Testis (tissue), 3 donors: Measurements from ENCODE around the gene SLC25A6. TPM values are rescaled to one million over a fixed set of nuclear protein-coding genes. Genes with fewer than 3 reads are reported as not detected.

ENCODE experiments used
- DNase-seq: peaks from one replicate; pipeline ENCODE4 v3.0.0-alpha.2; 2019
- H3K27ac ChIP-seq, 2 donors: fragments of 200-600 bp; sonication (generic); one replicate each; pipeline ENCODE4 v1.5.1; 2019
- H3K27me3 ChIP-seq: fragments of 200-600 bp; sonication (generic); one replicate; pipeline ENCODE4 v1.5.1; 2019
- H3K36me3 ChIP-seq: fragments of 200-600 bp; sonication (generic); one replicate; pipeline ENCODE4 v1.5.1; 2017; ENCODE audit warnings: low read depth; ENCODE audit errors: missing control alignments
- H3K4me1 ChIP-seq: fragments of 200-600 bp; sonication (generic); one replicate; pipeline ENCODE4 v1.5.1; 2019
- H3K4me3 ChIP-seq, 2 donors: fragments of 200-600 bp; sonication (generic); one replicate each; pipeline ENCODE4 v1.5.1; 2017 to 2019
- H3K9me3 ChIP-seq: fragments of 200-600 bp; sonication (generic); one replicate; pipeline ENCODE4 v1.5.1; 2017
- CTCF ChIP-seq, 3 experiments: fragments of 450-650 bp in 2 of 3; fragments of 200-600 bp in 1 of 3; sonication (generic) in 1 of 3; IDR thresholded peaks; one replicate each; pipeline ENCODE4 v1.5.1; 2016 to 2019; ENCODE audit warnings: antibody characterized with exemption in 3 of 3, mild to moderate bottlenecking in 2 of 3, moderate library complexity in 1 of 3
- POLR2A ChIP-seq: fragments of 450-650 bp; IDR thresholded peaks from one replicate; pipeline ENCODE4 v1.6.1; 2017; ENCODE audit warnings: antibody characterized with exemption, mild to moderate bottlenecking, moderate library complexity
- WGBS, 2 donors: methylation state at CpG; one replicate each; pipeline ENCODE4 v1.1.5; 2018; 5-methylcytosine and 5-hydroxymethylcytosine counted together
- intact Hi-C: fragments of 100-400 bp; cut with DNase I; formaldehyde crosslinking; loops from one replicate; pipeline ENCODE4 v1.15.1; 2023; ENCODE audit warnings: low total_unique reads
- polyA plus RNA-seq: library from polyadenylated mRNA; stranded (reverse); fragments of 350-450 nt; fragmentation: Illumina TruSeq; extraction: RNeasy Lipid Tissue Mini Kit (QIAGEN cat#74804); gene quantifications from one replicate; pipeline ENCODE4 v1.2.3, GENCODE V29; 2014; ENCODE audit warnings: low read depth, low replicate concordance; ENCODE audit not compliant: insufficient read depth
- total RNA-seq, 2 donors: library from RNA; depleted of rRNA; stranded (reverse); fragments of >200 nt; gene quantifications; one replicate each; pipeline ENCODE4 v1.2.3, GENCODE V29; 2016

Gene SLC25A6
- total and polyA plus RNA-seq, 3 donors from 2014 or later, result 157 to 293 (median 171) TPM

- intact Hi-C loops, result no loop called here
Measured at GRCh38 chrX:1420371-1420770, 28.5 kb upstream of the SLC25A6 start.

GRCh38 chrX:1419545-1420355 lies 27.8 kb upstream of the SLC25A6 start:
- WGBS, 2 donors, result 88 to 89% methylated on average over 19 of the region's 19 CpGs

More at GRCh38 chrX:1420371-1420770, 28.5 kb upstream of the SLC25A6 start:
- no peak overlapping the region for H3K4me3 ChIP-seq
- no peak for TF ChIP-seq POLR2A
- no peak for TF ChIP-seq CTCF (IDR thresholded peaks at IDR 0.05)
- peak; percentile 14 for DNase-seq
- no peak overlapping the region for H3K27ac ChIP-seq
- no peaks in the 10 kb centered on the region for H3K4me1 ChIP-seq
- no peaks in the 10 kb centered on the region for H3K9me3 ChIP-seq
- H3K36me3 ChIP-seq, result no peaks in the 10 kb centered on the region
- WGBS, 2 donors, result 70 to 72% methylated on average over 13 to 14 of the region's 14 CpGs
- H3K27me3 ChIP-seq, result no peaks in the 10 kb centered on the region

GRCh38 chrX:1418901-1419544 lies 27.1 kb upstream of the SLC25A6 start:
- Histone ChIP-seq H3K4me3 (no peak overlapping the region), H3K27me3 (no peaks in the 10 kb centered on the region), H3K36me3 (no peaks in the 10 kb centered on the region), H3K4me1 (no peaks in the 10 kb centered on the region), H3K9me3 (no peaks in the 10 kb centered on the region), H3K27ac (no peak overlapping the region)
- no peak for DNase-seq
- intact Hi-C loops, result no loop called here
- TF ChIP-seq POLR2A (no peak), CTCF (IDR thresholded peaks at IDR 0.05) (no peak)
- WGBS, 2 donors, result 91 to 92% methylated on average over 24 to 29 of the region's 29 CpGs

More at GRCh38 chrX:1419545-1420355, 27.8 kb upstream of the SLC25A6 start:
- Histone ChIP-seq H3K9me3 (no peaks in the 10 kb centered on the region), H3K36me3 (no peaks in the 10 kb centered on the region), H3K27ac (no peak overlapping the region), H3K4me3 (no peak overlapping the region), H3K27me3 (no peaks in the 10 kb centered on the region), H3K4me1 (no peaks in the 10 kb centered on the region)
- TF ChIP-seq POLR2A, result no peak
- no peak for TF ChIP-seq CTCF (IDR thresholded peaks at IDR 0.05)
- DNase-seq, result no peak
- intact Hi-C loops, result no loop called here

GRCh38 chrX:1417921-1418771 lies 26.2 kb upstream of the SLC25A6 start:
- Histone ChIP-seq H3K27ac (no peak overlapping the region), H3K9me3 (no peaks in the 10 kb centered on the region), H3K36me3 (no peaks in the 10 kb centered on the region), H3K4me3 (no peak overlapping the region), H3K27me3 (no peaks in the 10 kb centered on the region), H3K4me1 (no peaks in the 10 kb centered on the region)
- 86 to 88% methylated on average over 13 to 19 of the region's 20 CpGs for WGBS, 2 donors
- TF ChIP-seq POLR2A (no peak), CTCF (IDR thresholded peaks at IDR 0.05) (no peak)
- no peak for DNase-seq
- intact Hi-C loops, result no loop called here
